A549 (cell line): ENCODE measurements around the gene MBP.

Experiments used
- POLR2A ChIP-seq: IDR thresholded peaks from 2 replicates; pipeline ENCODE4 v1.6.1; 2012; ENCODE audit warnings: mild to moderate bottlenecking, low read length
- RAD21 ChIP-seq, 2 experiments: fragments of >200 bp in 1 of 2; sonication (Bioruptor Twin) in 1 of 2; formaldehyde crosslinking in 1 of 2; IDR thresholded peaks in 1 of 2; conservative IDR thresholded peaks in 1 of 2; 2 replicates in 1 of 2; 3 replicates in 1 of 2; pipeline ENCODE4 v1.6.1; 2012 to 2018; ENCODE audit warnings: inconsistent platforms in 1 of 2
- REST ChIP-seq: fragments of 200-600 bp; sonication (generic); IDR thresholded peaks from 2 replicates; pipeline ENCODE4 v1.6.1; 2016; ENCODE audit warnings: antibody characterized with exemption, mild to moderate bottlenecking, moderate library complexity
- TP53 ChIP-seq: fragments of 250-450 bp; sonication (Bioruptor Pico); IDR thresholded peaks from 2 replicates; pipeline ENCODE4 v1.5.0; 2021; ENCODE audit warnings: mild to moderate bottlenecking, moderate library complexity
- ZC3H11A ChIP-seq: fragments of 450-650 bp; IDR thresholded peaks from 2 replicates; pipeline ENCODE4 v1.6.1; 2014; ENCODE audit warnings: antibody characterized with exemption, mild to moderate bottlenecking
- ZNF302 ChIP-seq: fragments of 250-450 bp; sonication (Bioruptor Pico); IDR thresholded peaks from 2 replicates; pipeline ENCODE4 v1.9.0; 2021; ENCODE audit warnings: inconsistent platforms, mild to moderate bottlenecking, moderate library complexity
- TF ChIP-seq, protein P1 (sequence below): fragments of >200 bp; sonication (Bioruptor Twin); formaldehyde crosslinking; IDR thresholded peaks from 3 replicates; pipeline ENCODE4 v1.6.1; 2016

DNA sequence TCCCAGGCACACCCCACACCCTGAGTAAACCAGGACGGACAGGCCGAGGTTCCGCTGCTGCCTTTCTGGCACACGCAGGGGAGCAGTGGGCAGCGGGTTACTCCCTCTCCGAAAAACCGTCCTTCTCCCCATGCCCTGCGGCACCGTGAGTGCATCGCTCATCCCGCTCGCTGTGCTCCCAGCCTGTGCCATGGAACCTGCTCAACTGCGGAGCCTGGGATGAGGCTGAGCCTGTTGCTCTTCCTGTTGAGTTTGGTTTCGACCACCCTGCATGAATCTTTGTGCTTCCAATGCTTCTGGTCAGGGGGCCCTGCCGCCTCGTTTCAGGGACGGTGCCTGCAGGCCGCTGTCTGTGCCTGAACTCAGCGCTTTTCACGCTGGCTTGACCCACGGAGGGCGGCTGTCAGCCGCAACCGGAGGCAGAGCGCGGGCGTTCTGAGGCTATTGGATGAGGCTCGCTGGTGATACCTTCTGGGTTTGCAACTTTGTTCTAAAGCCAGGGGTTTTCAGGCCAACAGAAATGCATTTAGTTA, 106.7 kb downstream of the MBP start:
- TF ChIP-seq ZC3H11A, result no peak
- TF ChIP-seq TP53, result no peak
- TF ChIP-seq REST, result no peak
- no peak for TF ChIP-seq ZNF302
- TF ChIP-seq RAD21 (conservative IDR thresholded peaks at IDR 0.05 in 1 of 2, IDR thresholded peaks at IDR 0.05 in 1 of 2), result no peak
- TF ChIP-seq, protein P1, sequence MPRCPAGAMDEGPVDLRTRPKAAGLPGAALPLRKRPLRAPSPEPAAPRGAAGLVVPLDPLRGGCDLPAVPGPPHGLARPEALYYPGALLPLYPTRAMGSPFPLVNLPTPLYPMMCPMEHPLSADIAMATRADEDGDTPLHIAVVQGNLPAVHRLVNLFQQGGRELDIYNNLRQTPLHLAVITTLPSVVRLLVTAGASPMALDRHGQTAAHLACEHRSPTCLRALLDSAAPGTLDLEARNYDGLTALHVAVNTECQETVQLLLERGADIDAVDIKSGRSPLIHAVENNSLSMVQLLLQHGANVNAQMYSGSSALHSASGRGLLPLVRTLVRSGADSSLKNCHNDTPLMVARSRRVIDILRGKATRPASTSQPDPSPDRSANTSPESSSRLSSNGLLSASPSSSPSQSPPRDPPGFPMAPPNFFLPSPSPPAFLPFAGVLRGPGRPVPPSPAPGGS, result no peak
- TF ChIP-seq POLR2A, result no peak
